Measurements from ENCODE around the gene RPL22L1. TPM values are rescaled to one million over a fixed set of nuclear protein-coding genes. Genes with fewer than 3 reads are reported as not detected.
"Not testable (repeated sequence)": the region's sequence is repeated elsewhere in the genome, so short reads cannot be mapped to it uniquely, and the experiment has no call there.

Gene RPL22L1
- total RNA-seq, 1 experiment from 2014 or later, result 409 TPM

- Mint-ChIP-seq H3K9me3 (ENCODE audit: unreplicated experiment) (no peaks in the 10 kb centered on the region), H3K27ac (ENCODE audit: low read depth, unreplicated experiment) (no peak overlapping the region), H3K4me1 (ENCODE audit: insufficient read depth, unreplicated experiment) (no peaks in the 10 kb centered on the region), H3K36me3 (ENCODE audit: insufficient read depth, unreplicated experiment) (no peaks in the 10 kb centered on the region), H3K27me3 (ENCODE audit: insufficient read depth, unreplicated experiment) (no peaks in the 10 kb centered on the region), H3K4me3 (ENCODE audit: unreplicated experiment) (no peak overlapping the region)
- DNase-seq (ENCODE audit: unreplicated experiment), result no peak
- ChIA-PET POLR2A (no interaction called here), CTCF (no interaction called here)
- no peak for TF ChIP-seq CTCF (IDR thresholded peaks at IDR 0.05; ENCODE audit: unreplicated experiment)
- BruUV-seq (replicated peaks), result no TSS peak
- intact Hi-C loops (cut with micrococcal nuclease), result no loop called here
These were observed 29.5 kb upstream of the RPL22L1 start for GRCh38 chr3:170899455-170899854.

GRCh38 chr3:170897978-170898377, 28.0 kb upstream of the RPL22L1 start:
- Mint-ChIP-seq H3K9me3 (ENCODE audit: unreplicated experiment) (no peaks in the 10 kb centered on the region), H3K4me3 (ENCODE audit: unreplicated experiment) (no peak overlapping the region), H3K27me3 (ENCODE audit: insufficient read depth, unreplicated experiment) (no peaks in the 10 kb centered on the region), H3K4me1 (ENCODE audit: insufficient read depth, unreplicated experiment) (no peaks in the 10 kb centered on the region), H3K27ac (ENCODE audit: low read depth, unreplicated experiment) (no peak overlapping the region), H3K36me3 (ENCODE audit: insufficient read depth, unreplicated experiment) (no peaks in the 10 kb centered on the region)
- DNase-seq (ENCODE audit: unreplicated experiment), result no peak
- intact Hi-C loops (cut with micrococcal nuclease), result no loop called here
- CTCF ChIA-PET, result interaction anchor here (1.0 kb wide), 1 partner anchor 874 kb away, joined by 4 read pairs; no protein-coding TSS in a partner anchor
- POLR2A ChIA-PET, result interaction anchor here (0.6 kb wide), 1 partner anchor 102 kb away, joined by 3 read pairs; no protein-coding TSS in a partner anchor
- no TSS peak for BruUV-seq (replicated peaks)
- TF ChIP-seq CTCF (IDR thresholded peaks at IDR 0.05; ENCODE audit: unreplicated experiment), result no peak

- POLR2A ChIA-PET; H3K4me1 Mint-ChIP-seq (ENCODE audit: insufficient read depth, unreplicated experiment): not testable (repeated sequence)
- CTCF ChIA-PET, result interaction anchor here (1.0 kb wide), 1 partner anchor 875 kb away, joined by 4 read pairs; no protein-coding TSS in a partner anchor
These were observed 27.2 kb upstream of the RPL22L1 start for GRCh38 chr3:170897199-170897598.

GRCh38 chr3:170896781-170897180, 26.8 kb upstream of the RPL22L1 start:
- ChIA-PET POLR2A (no interaction called here), CTCF (no interaction called here)
- Mint-ChIP-seq H3K36me3 (ENCODE audit: insufficient read depth, unreplicated experiment) (no peaks in the 10 kb centered on the region), H3K27ac (ENCODE audit: low read depth, unreplicated experiment) (no peak overlapping the region), H3K9me3 (ENCODE audit: unreplicated experiment) (no peaks in the 10 kb centered on the region), H3K4me1 (ENCODE audit: insufficient read depth, unreplicated experiment) (no peaks in the 10 kb centered on the region), H3K27me3 (ENCODE audit: insufficient read depth, unreplicated experiment) (no peaks in the 10 kb centered on the region), H3K4me3 (ENCODE audit: unreplicated experiment) (no peak overlapping the region)
- DNase-seq (ENCODE audit: unreplicated experiment), result no peak
- intact Hi-C loops (cut with micrococcal nuclease), result no loop called here
- no peak for TF ChIP-seq CTCF (IDR thresholded peaks at IDR 0.05; ENCODE audit: unreplicated experiment)
- BruUV-seq (replicated peaks), result no TSS peak

More at GRCh38 chr3:170897199-170897598, 27.2 kb upstream of the RPL22L1 start:
- H3K27me3 Mint-ChIP-seq (ENCODE audit: insufficient read depth, unreplicated experiment); intact Hi-C loops (cut with micrococcal nuclease); H3K4me3 Mint-ChIP-seq (ENCODE audit: unreplicated experiment); DNase-seq (ENCODE audit: unreplicated experiment); H3K27ac Mint-ChIP-seq (ENCODE audit: low read depth, unreplicated experiment); BruUV-seq (replicated peaks); H3K9me3 Mint-ChIP-seq (ENCODE audit: unreplicated experiment); H3K36me3 Mint-ChIP-seq (ENCODE audit: insufficient read depth, unreplicated experiment): not testable (repeated sequence)

GRCh38 chr3:170896333-170896732, 26.3 kb upstream of the RPL22L1 start:
- H3K4me1 Mint-ChIP-seq (ENCODE audit: insufficient read depth, unreplicated experiment); intact Hi-C loops (cut with micrococcal nuclease); DNase-seq (ENCODE audit: unreplicated experiment); POLR2A ChIA-PET; BruUV-seq (replicated peaks); H3K4me3 Mint-ChIP-seq (ENCODE audit: unreplicated experiment); H3K27ac Mint-ChIP-seq (ENCODE audit: low read depth, unreplicated experiment); H3K9me3 Mint-ChIP-seq (ENCODE audit: unreplicated experiment); H3K36me3 Mint-ChIP-seq (ENCODE audit: insufficient read depth, unreplicated experiment); H3K27me3 Mint-ChIP-seq (ENCODE audit: insufficient read depth, unreplicated experiment): not testable (repeated sequence)
- CTCF ChIA-PET, result interaction anchor here (0.6 kb wide), 1 partner anchor 80 kb away, joined by 3 read pairs; no protein-coding TSS in a partner anchor

Measured in MCF 10A (cell line).